ENCODE results near the gene LRP11. TPM values are rescaled to one million over a fixed set of nuclear protein-coding genes. Genes with fewer than 3 reads are reported as not detected.

LRP11 gene
- total RNA-seq, 5 donors from 2014 or later (not counting 1 experiment from before 2014, with no cell fraction given) = 2.1 to 4.3 (median 2.7) TPM; not detected in 1

DNA sequence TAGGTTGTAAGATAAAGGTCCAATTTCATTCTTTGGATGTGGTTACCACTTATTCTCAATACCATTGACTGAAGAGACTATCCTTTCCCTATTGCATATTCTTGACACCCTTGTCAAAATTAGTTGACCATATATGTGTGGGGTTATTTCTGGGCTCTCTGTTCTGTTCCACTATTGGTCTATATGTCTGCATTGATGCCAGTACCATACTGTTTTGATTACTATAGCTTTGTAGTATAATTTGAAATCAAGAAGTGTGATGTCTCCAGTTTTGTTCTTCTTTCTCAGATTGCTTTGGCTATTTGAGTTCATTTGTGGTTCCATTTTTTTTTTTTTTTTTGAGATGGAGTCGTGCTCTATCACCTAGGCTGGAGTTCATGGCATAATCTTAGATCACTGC, 8.1 kb upstream of the LRP11 start:
- H3K36me3 ChIP-seq (ENCODE audit: control insufficient read depth in 2 of 2, extremely low read depth in 1 of 2, insufficient read depth in 1 of 2, low read length in 1 of 2) = no peaks in the 10 kb centered on the region
- no peak overlapping the region for H3K27ac Mint-ChIP-seq
- ChIA-PET POLR2A (interaction anchor here in 1 of 2 donors (0.7 kb wide), 1 partner anchor 37 kb away, joined by 5 read pairs; no protein-coding TSS in a partner anchor), CTCF (interaction anchor here in 1 of 2 donors (0.6 kb wide), 1 partner anchor 47 kb away, joined by 4 read pairs; no protein-coding TSS in a partner anchor)
- no peak overlapping the region for H3K27ac ChIP-seq (ENCODE audit: low read length)
- no peak overlapping the region for H3K4me3 ChIP-seq (ENCODE audit: control insufficient read depth in 1 of 2, extremely low read depth in 1 of 2, low read length in 1 of 2)
- WGBS (ENCODE audit: insufficient coverage) = no CpG with 5 or more reads among the region's 1 CpG
- peaks cover 23 to 37% of the 10 kb centered on the region in 2 donors for H3K27me3 Mint-ChIP-seq
- H3K4me3 Mint-ChIP-seq = no peak overlapping the region
- H3K4me1 ChIP-seq (ENCODE audit: control insufficient read depth in 1 of 2, extremely low read depth in 1 of 2, insufficient read depth in 2 of 2, low read length in 2 of 2) = no peaks in the 10 kb centered on the region
- H3K4me1 Mint-ChIP-seq = no peaks in the 10 kb centered on the region
- ATAC-seq (replicated peaks in 1 of 4) (no peak), DNase-seq (no peak)
- H3K9me3 ChIP-seq = peaks cover 2% of the 10 kb centered on the region
- H3K27me3 ChIP-seq (replicated peaks in 1 of 2; ENCODE audit: control insufficient read depth in 2 of 2, extremely low read depth in 1 of 2, insufficient read depth in 2 of 2, low read length in 1 of 2) = peaks cover 3 to 4% of the 10 kb centered on the region in 2 experiments
- H3K36me3 Mint-ChIP-seq = no peaks in the 10 kb centered on the region
- H3K9me3 Mint-ChIP-seq = no peaks in the 10 kb centered on the region

DNA sequence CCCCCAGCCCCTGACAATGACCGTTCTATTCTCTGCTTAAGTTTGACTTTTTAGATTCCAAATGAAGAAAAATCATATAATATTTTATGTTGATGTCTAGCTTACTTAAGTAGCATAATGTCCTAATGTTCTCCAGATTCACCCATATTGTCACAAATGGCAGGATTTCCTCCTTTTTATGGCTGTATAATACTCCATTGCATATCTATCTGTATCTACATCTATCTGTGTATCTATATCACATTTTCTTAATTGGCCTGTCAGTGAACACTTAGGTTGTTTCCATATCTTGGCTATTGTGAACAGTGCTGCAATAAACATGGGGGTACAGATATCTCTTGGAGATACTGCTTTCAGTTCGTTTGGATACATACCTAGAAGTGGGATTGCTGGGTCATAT, 7.0 kb upstream of the LRP11 start:
- peaks cover 3% of the 10 kb centered on the region in 2 experiments for H3K27me3 ChIP-seq (replicated peaks in 1 of 2; ENCODE audit: control insufficient read depth in 2 of 2, extremely low read depth in 1 of 2, insufficient read depth in 2 of 2, low read length in 1 of 2)
- ChIA-PET CTCF (interaction anchor here in 1 of 2 donors (0.6 kb wide), 1 partner anchor 39 kb away, joined by 5 read pairs; no protein-coding TSS in a partner anchor), POLR2A (interaction anchor here in 1 of 2 donors (0.7 kb wide), 1 partner anchor 71 kb away, joined by 3 read pairs; no protein-coding TSS in a partner anchor)
- ATAC-seq (replicated peaks in 1 of 4) = no peak
- Mint-ChIP-seq H3K9me3 (no peaks in the 10 kb centered on the region), H3K4me1 (no peaks in the 10 kb centered on the region), H3K4me3 (no peak overlapping the region), H3K27ac (no peak overlapping the region), H3K36me3 (no peaks in the 10 kb centered on the region), H3K27me3 (peaks cover 16 to 28% of the 10 kb centered on the region in 2 donors)
- DNase-seq = no peak
- no peak overlapping the region for H3K4me3 ChIP-seq (ENCODE audit: control insufficient read depth in 1 of 2, extremely low read depth in 1 of 2, low read length in 1 of 2)
- H3K9me3 ChIP-seq = peaks cover 2% of the 10 kb centered on the region
- no peak overlapping the region for H3K27ac ChIP-seq (ENCODE audit: low read length)
- no peaks in the 10 kb centered on the region for H3K4me1 ChIP-seq (ENCODE audit: control insufficient read depth in 1 of 2, extremely low read depth in 1 of 2, insufficient read depth in 2 of 2, low read length in 2 of 2)
- no CpG with 5 or more reads among the region's 2 CpGs for WGBS (ENCODE audit: insufficient coverage)
- no peaks in the 10 kb centered on the region for H3K36me3 ChIP-seq (ENCODE audit: control insufficient read depth in 2 of 2, extremely low read depth in 1 of 2, insufficient read depth in 1 of 2, low read length in 1 of 2)

DNA sequence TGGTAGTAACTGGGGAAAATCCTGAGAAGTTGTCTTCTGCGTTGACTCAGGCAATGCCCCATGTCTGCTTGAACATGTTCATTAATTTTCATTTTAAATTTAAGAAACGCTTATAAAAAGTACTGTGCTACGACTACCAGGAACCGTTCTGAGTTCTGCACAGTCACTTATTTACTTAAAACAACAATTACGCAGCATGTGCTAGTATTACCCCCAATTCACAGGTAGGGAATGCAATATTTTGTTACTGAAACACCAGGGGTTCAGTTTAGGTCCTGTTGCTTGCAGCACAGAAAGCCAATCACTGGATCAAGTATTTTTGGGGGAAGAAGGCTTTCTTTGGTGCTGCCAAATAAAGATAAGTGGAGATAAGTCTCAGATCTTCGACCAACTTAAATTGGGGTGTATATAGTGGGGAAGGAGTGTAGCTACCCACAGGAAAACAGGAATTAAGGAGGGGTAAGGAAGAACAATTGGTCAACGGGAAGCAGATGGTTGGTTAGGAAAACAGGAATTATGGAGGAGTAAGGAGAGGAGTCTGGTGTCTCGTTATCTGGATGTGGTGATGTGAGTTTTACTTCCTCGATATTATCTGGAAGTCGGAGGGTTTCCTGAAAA, 5.2 kb upstream of the LRP11 start:
- ChIA-PET POLR2A (no interaction called here), CTCF (interaction anchor here in 1 of 2 donors (1.0 kb wide), 1 partner anchor 34 kb away, joined by 5 read pairs; no protein-coding TSS in a partner anchor)
- H3K27ac Mint-ChIP-seq = no peak overlapping the region
- peaks cover 12 to 19% of the 10 kb centered on the region in 2 donors for H3K27me3 Mint-ChIP-seq
- H3K9me3 Mint-ChIP-seq = no peaks in the 10 kb centered on the region
- Histone ChIP-seq H3K36me3 (ENCODE audit: control insufficient read depth in 2 of 2, extremely low read depth in 1 of 2, insufficient read depth in 1 of 2, low read length in 1 of 2) (no peaks in the 10 kb centered on the region), H3K9me3 (peaks cover 2% of the 10 kb centered on the region), H3K4me3 (ENCODE audit: control insufficient read depth in 1 of 2, extremely low read depth in 1 of 2, low read length in 1 of 2) (no peak overlapping the region), H3K27me3 (replicated peaks in 1 of 2; ENCODE audit: control insufficient read depth in 2 of 2, extremely low read depth in 1 of 2, insufficient read depth in 2 of 2, low read length in 1 of 2) (peaks cover 0 to 3% of the 10 kb centered on the region in 2 experiments), H3K4me1 (ENCODE audit: control insufficient read depth in 1 of 2, extremely low read depth in 1 of 2, insufficient read depth in 2 of 2, low read length in 2 of 2) (peaks cover 0 to 7% of the 10 kb centered on the region in 2 experiments), H3K27ac (ENCODE audit: low read length) (no peak overlapping the region)
- no peak for DNase-seq
- H3K4me3 Mint-ChIP-seq = no peak overlapping the region
- ATAC-seq (replicated peaks in 1 of 4) = no peak
- WGBS (ENCODE audit: insufficient coverage) = 60% methylated on average over 4 of the region's 10 CpGs
- H3K4me1 Mint-ChIP-seq = peaks cover 0 to 6% (median 4%) of the 10 kb centered on the region in 3 donors
- H3K36me3 Mint-ChIP-seq = no peaks in the 10 kb centered on the region

DNA sequence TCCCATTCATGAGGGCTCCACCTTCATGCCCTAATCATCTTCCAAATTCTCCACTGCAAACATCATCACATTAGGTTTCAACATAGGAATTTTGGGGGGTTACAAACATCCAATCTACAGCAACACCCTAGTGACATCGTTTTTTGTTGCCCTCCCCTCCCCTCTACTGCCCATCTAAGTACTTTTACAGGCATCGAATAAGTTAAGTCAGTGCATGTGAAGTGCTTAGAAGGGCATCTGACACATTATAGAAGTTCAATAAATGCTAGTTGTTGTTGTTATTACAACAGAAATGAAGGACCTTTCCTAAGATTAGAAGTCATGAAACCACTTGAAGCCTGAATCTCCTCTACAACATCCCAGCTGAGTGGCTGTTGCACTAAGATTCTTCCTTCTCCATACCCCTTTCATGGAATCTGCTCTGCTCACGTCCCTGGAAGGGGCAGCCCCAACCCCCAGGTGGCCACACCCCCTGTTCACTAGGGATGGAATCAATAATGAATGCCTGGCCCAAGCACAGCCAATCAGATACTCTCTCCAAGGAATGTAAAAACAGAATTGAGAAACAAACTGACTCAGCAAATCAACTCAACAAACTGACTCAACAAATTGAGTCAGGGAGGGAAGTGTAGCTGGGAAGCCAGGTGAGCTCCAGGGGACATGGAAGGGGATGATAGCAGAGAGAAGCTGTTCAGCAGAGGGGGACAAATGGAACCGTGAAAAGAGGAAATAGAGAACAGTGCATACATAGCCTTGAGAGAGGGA, 3.9 kb upstream of the LRP11 start:
- Histone ChIP-seq H3K27me3 (replicated peaks in 1 of 2; ENCODE audit: control insufficient read depth in 2 of 2, extremely low read depth in 1 of 2, insufficient read depth in 2 of 2, low read length in 1 of 2) (peaks cover under 1 to 3% of the 10 kb centered on the region in 2 experiments), H3K9me3 (peaks cover 2% of the 10 kb centered on the region), H3K36me3 (ENCODE audit: control insufficient read depth in 2 of 2, extremely low read depth in 1 of 2, insufficient read depth in 1 of 2, low read length in 1 of 2) (no peaks in the 10 kb centered on the region), H3K4me1 (ENCODE audit: control insufficient read depth in 1 of 2, extremely low read depth in 1 of 2, insufficient read depth in 2 of 2, low read length in 2 of 2) (peaks cover 0 to 10% of the 10 kb centered on the region in 2 experiments), H3K4me3 (ENCODE audit: control insufficient read depth in 1 of 2, extremely low read depth in 1 of 2, low read length in 1 of 2) (no peak overlapping the region), H3K27ac (ENCODE audit: low read length) (no peak overlapping the region)
- no peak overlapping the region for H3K27ac Mint-ChIP-seq
- H3K9me3 Mint-ChIP-seq = no peaks in the 10 kb centered on the region
- CTCF ChIA-PET = no interaction called here
- no peak for DNase-seq
- no peak for ATAC-seq (replicated peaks in 1 of 4)
- POLR2A ChIA-PET = interaction anchor here in 1 of 2 donors (0.6 kb wide), 1 partner anchor 21 kb away, joined by 9 read pairs; no protein-coding TSS in a partner anchor
- 0% methylated on average over 1 of the region's 4 CpGs for WGBS (ENCODE audit: insufficient coverage)
- H3K4me3 Mint-ChIP-seq = no peak overlapping the region
- peaks cover 0 to 8% (median 5%) of the 10 kb centered on the region in 3 donors for H3K4me1 Mint-ChIP-seq
- no peaks in the 10 kb centered on the region for H3K36me3 Mint-ChIP-seq
- peaks cover 8 to 10% of the 10 kb centered on the region in 2 donors for H3K27me3 Mint-ChIP-seq

DNA sequence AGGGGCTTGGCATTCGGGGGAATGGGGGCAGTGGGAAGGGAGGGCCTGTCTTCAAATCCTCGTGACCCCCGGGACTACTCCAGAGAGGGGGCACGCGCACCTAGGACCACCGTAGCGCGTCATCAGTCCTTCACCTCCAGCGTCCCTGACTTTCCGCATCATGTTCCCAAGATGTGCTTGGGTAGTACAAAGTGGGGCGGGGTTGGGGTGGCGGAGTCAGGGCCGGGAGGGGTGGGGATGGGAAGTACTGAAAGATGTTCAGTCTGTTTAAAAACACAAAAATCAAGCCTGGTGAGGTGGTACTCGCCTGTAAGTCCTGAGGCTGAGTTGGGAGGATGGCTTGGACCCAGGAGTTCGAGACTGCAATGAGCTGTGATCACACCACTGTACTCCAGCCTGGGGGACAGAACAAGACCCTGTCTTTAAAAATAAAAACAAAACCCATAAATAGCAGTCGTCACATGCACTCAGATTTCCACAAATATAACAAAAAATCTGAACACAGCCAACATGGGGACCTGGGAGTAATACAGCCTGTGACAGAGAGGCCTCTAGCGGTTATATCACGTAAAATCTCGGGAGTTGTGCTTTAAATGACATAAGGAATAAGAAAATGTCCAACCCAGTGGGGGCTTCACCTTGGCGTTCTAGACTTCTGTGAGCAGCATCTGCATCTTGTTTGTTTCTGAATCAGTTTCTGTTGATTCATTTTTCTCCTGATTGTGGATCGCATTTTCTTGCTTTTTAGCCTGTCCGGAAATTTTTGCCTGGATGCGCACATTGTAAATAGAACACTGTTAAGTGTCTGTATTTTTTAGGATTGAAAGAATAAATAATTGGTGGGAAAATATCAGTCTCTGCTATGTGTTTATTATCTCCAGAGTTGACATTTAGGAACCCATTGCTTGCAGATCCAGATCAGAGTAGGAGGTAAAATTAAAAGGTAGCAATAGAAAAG, 698 bp upstream of the LRP11 start:
- POLR2A ChIA-PET = no interaction called here
- WGBS (ENCODE audit: insufficient coverage) = 24% methylated on average over 12 of the region's 23 CpGs
- peaks cover 5 to 17% of the 10 kb centered on the region in 2 experiments for H3K27me3 ChIP-seq (replicated peaks in 1 of 2; ENCODE audit: control insufficient read depth in 2 of 2, extremely low read depth in 1 of 2, insufficient read depth in 2 of 2, low read length in 1 of 2)
- no peak overlapping the region for H3K27ac ChIP-seq (ENCODE audit: low read length)
- DNase-seq (peak in 20 of 35 experiments; percentile 7 to 70 (median 18)), ATAC-seq (replicated peaks in 1 of 4) (peak in 2 of 4 experiments; percentile 12 to 33)
- H3K27ac Mint-ChIP-seq = peak overlapping the region; percentile 30 to 66
- H3K36me3 Mint-ChIP-seq = no peaks in the 10 kb centered on the region
- peaks cover 8 to 9% of the 10 kb centered on the region in 2 donors for H3K27me3 Mint-ChIP-seq
- H3K9me3 Mint-ChIP-seq = no peaks in the 10 kb centered on the region
- H3K4me1 ChIP-seq (ENCODE audit: control insufficient read depth in 1 of 2, extremely low read depth in 1 of 2, insufficient read depth in 2 of 2, low read length in 2 of 2) = peaks cover 0 to 17% of the 10 kb centered on the region in 2 experiments
- peak overlapping the region; percentile 66 to 74 (median 68) for H3K4me3 Mint-ChIP-seq
- no peaks in the 10 kb centered on the region for H3K36me3 ChIP-seq (ENCODE audit: control insufficient read depth in 2 of 2, extremely low read depth in 1 of 2, insufficient read depth in 1 of 2, low read length in 1 of 2)
- H3K4me1 Mint-ChIP-seq = peaks cover 0 to 16% (median 12%) of the 10 kb centered on the region in 3 donors
- peak overlapping the region in 1 of 2 donors; percentile 39 for H3K4me3 ChIP-seq (ENCODE audit: control insufficient read depth in 1 of 2, extremely low read depth in 1 of 2, low read length in 1 of 2)
- CTCF ChIA-PET = interaction anchor here (0.5 to 1.4 kb wide), 6 partner anchors 17 to 530 kb away, joined by 3 to 8 read pairs (median 3); no protein-coding TSS in a partner anchor
- no peaks in the 10 kb centered on the region for H3K9me3 ChIP-seq

Data from T-cell (primary cell).